Left ventricle myocardium superior (tissue), 1 donor: Measurements from ENCODE around the gene LIME1. TPM values are rescaled to one million over a fixed set of nuclear protein-coding genes. Genes with fewer than 3 reads are reported as not detected.

Source experiments
- ATAC-seq: fragments of 200-7000 bp; cut with Tn5 transposase; one replicate; pipeline ENCODE4 v1.9.1; 2020; ENCODE audit warnings: mild to moderate bottlenecking, moderate library complexity
- DNase-seq: peaks from one replicate; pipeline ENCODE4 v3.0.0-alpha.2; 2020
- intact Hi-C: fragments of 100-400 bp; cut with micrococcal nuclease; formaldehyde crosslinking; loops from one replicate; pipeline ENCODE4 v1.11.0; 2022
- long read RNA-seq: library from polyadenylated mRNA; unstranded; transcript quantifications from one replicate; pipeline ENCODE4 v2.0.0, GENCODE V29; 2021
- total RNA-seq: library from RNA; stranded (reverse); fragmentation: NEBNext Ultra II Directional; extraction: Animal tissue kit (Norgen Biotek cat#: 25700); gene quantifications from one replicate; pipeline ENCODE4 v1.2.1, GENCODE V29; 2021
- donor health status: DM: no; HTN: yes; CAD: no; lungs with severe emphysema.

The LIME1 gene
- total RNA-seq: 2.7 TPM
- long read RNA-seq, partial matches to known transcripts: 0 of 1 reads
- long read RNA-seq, other reads (novel, unspliced or antisense): 0 of 1 reads

DNA sequence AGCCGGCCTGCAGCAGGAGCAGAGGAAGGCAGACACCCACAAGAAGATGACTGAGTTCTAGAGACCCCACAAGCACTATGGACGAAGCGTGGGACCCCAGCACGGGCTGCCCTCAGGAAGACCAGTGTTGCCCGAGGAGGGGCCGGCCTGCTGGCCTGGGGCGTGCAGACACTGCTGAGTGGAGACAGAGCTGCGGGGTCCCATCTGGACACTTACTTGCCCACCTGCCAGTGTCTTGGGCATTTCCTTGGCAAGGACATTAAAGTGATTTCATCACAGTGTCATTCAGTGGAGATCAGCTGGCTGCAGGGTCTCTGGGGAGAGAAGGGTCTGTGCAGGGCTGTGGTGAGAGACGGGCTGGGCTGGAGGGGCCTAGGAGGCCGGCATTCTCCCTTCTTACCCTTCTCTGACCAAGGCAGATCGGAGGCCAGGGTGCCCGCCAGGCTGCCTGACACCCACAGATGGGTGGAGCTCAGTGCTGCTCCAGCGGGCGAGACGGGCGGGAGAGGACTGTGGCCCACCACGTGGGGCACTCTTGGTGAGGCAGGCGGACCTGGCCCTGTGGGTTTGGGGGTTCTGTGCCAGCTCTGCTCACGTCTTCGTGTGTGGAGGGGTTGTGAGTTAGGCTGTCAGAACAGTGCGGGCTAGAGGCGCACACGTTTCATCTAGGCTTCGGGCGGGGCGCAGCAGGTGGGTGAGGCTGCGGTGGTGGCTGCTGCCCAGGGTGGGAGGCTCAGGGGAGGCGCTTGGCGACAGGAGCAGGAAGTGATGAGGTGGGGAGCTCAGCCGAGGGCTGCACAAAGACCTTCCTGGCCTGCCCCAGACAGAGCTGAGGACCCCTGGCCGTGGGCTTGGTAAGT, at the start of gene LIME1:
LIME1 (plus strand) TSS at position 806 of the 860 bp plus-strand sequence. CDS start 886 bp downstream, outside the sequence.
- intact Hi-C loops: no loop called here
- ATAC-seq (no peak), DNase-seq (peak; percentile 45)

GRCh38 chr20:63687419-63688178, 48.9 kb upstream of the LIME1 start:
- ATAC-seq (no peak), DNase-seq (no peak)
- intact Hi-C loops: no loop called here

DNA sequence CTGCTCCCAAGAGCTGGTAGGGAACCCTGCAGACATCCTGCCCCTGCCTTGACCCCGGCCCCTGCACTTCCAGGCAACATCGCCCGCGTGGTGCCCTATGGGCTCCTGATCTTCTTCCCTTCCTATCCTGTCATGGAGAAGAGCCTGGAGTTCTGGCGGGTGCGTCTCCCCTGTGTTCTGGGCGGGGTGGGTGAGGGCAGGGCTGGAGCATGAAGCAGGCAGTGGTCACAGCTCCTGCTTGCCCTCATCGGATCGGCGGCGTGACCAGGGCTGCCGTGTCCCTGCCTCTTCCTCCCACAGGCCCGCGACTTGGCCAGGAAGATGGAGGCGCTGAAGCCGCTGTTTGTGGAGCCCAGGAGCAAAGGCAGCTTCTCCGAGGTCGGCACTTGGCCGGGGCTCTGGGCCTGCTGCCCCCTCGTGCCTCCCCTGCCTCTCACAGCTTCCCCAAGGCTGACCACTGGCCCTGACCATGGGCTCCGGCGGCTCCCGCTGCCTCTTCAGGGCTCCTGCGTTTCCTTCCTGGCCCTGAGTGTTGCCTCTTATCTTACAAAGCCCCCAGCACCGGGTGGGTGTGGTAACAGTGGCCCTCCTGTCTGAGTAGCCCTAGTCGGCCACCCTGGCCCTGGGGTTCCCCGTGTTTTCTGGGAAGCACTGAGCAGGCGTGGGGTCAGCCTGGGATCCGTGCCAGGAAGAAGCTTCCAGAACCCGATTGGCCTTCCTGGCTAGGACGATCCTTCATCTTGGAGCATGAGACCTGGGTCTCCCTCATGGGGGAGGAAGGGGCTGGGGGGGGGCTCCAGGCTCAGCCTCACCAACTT, 48.0 kb upstream of the LIME1 start:
- ATAC-seq: no peak
- DNase-seq: peak; percentile 40
- intact Hi-C loops: no loop called here

DNA sequence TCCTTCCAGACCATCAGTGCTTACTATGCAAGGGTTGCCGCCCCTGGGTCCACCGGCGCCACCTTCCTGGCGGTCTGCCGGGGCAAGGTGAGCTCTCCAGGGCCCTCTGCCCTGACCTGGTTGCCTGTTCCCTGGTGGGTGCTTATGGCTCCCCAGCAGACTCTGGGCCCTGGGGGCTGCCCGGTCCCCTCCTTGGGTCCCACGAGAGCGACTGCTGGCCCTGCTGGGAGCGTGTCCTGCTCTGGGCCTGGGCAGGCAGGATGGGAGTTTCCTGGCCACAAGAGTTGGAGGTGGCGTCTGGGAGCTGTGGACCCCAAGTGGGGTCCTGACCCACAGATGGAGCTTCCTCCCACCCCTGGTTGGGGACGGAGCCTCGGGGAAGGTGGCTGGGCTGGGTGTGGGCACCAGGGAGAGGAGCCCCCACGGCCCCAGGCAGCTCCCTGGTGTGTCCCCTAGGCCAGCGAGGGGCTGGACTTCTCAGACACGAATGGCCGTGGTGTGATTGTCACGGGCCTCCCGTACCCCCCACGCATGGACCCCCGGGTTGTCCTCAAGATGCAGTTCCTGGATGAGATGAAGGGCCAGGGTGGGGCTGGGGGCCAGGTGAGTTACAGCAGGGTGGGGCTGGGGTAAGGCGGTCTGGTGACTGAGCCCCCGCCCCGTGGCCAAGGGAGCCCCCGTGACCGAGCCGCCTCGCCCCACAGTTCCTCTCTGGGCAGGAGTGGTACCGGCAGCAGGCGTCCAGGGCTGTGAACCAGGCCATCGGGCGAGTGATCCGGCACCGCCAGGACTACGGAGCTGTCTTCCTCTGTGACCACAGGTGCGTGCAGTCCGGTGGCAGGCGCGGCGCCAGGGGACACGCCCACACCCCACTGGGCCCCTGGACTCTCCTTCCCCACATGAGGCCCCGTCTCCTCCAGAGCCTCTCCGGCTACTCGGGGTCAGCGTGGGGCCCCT, 47.1 kb upstream of the LIME1 start:
- DNase-seq (peak; percentile 38), ATAC-seq (no peak)
- intact Hi-C loops: no loop called here

GRCh38 chr20:63690003-63690897, 46.2 kb upstream of the LIME1 start:
- ATAC-seq: no peak
- intact Hi-C loops: no loop called here
- peak; percentile 23 for DNase-seq

- intact Hi-C loops: no loop called here
- DNase-seq: peak; percentile 29
- ATAC-seq: no peak
Measured at GRCh38 chr20:63690898-63691710, 45.4 kb upstream of the LIME1 start.

DNA sequence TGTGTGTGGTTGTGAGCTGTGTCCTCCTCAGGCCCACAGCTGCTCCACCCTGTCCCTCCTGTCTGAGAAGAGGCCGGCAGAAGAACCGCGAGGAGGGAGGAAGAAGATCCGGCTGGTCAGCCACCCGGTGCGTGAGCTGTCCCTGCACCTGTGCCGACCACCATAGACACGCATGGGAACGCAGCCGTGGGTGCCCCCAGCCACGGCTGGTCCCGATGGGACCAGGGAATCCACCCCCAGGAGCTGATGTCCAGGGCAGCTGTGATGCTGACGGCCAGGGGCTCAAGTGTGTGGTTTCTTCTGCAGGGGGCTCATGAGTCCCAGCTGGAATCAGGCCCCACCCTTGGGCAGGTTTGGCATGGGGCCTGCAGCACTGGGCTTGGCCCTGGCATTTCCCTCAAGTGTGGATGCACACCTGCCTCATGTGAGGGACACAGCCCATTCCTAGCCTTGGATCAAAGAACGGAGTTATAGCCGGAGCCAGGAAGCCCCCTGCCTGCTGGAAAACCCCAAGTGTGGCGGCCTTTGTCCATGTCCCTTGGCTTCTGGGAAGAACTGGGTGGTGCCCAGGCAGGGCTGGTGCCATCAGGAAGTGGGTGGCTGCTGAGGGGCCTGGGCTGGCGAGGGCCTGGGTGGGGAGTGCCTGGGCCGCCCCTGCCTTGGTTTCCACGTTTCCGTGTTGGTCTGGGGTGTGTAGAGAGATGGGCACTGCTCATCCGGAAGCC, 44.6 kb upstream of the LIME1 start:
- intact Hi-C loops: no loop called here
- ATAC-seq (no peak), DNase-seq (peak; percentile 31)

DNA sequence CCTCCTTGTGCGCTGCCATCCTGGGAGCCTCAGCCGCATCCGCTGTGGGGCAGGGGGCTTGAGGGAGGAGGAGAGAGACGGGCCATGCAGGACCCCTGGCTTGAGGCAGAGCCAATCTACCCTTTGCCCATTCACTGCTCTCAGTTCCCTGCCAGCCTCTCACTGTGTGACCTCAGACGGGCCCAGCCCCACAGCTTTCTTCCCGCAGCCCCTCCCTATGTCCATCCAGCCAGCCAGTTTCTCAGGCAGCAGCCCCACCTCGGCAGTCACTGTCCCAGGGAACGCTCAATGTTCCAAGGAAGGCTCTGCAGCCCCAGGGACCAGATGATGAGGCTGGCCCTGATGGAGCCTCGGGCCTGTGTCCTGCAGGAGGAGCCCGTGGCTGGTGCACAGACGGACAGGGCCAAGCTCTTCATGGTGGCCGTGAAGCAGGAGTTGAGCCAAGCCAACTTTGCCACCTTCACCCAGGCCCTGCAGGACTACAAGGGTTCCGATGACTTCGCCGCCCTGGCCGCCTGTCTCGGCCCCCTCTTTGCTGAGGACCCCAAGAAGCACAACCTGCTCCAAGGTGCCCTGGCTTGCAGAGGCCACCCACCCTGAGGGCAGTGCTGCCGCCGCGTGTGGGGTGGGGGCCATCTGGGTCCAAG, 43.9 kb upstream of the LIME1 start:
- intact Hi-C loops: no loop called here
- ATAC-seq: no peak
- peak; percentile 40 for DNase-seq

GRCh38 chr20:63693083-63693732, 43.3 kb upstream of the LIME1 start:
- ATAC-seq: no peak
- intact Hi-C loops: no loop called here
- peak; percentile 27 for DNase-seq

DNA sequence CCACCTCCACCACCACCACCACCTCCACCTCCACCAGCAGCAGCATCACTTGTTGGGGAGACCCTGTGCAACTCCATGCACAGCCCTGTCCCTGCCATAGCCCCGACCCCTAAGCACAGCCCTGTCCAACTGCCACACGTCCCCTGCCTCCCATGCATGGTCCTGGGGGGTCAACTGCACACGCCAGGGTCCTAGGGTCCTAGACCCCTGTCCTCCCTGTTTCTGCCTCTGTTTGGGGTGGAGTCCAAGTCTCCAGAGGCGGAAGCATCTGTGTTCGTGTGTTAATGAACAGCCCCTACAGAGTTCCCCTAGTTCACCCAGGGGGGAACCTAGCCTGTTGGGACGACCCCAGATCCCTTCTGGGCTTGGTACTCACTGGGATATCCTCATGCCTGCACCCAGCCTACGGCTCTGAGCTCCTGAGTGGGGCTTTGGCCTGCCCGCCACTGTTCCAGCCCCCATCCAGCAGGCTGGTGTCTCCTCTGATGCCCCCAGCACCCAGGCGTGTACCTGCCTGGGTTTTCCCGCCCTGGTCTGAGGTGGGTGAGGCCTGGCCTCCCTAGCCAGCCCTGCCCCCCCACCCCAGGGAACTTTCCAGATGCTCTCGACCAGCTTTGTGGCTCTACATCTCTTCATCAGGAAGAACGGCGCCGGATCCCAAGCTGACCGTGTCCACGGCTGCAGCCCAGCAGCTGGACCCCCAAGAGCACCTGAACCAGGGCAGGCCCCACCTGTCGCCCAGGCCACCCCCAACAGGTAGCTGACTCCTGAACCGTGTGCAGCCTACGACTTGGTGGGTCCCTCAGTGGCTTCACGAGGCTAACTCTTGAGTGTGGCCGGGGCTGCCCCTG, 42.5 kb upstream of the LIME1 start:
- ATAC-seq (no peak), DNase-seq (peak; percentile 31)
- intact Hi-C loops: no loop called here

DNA sequence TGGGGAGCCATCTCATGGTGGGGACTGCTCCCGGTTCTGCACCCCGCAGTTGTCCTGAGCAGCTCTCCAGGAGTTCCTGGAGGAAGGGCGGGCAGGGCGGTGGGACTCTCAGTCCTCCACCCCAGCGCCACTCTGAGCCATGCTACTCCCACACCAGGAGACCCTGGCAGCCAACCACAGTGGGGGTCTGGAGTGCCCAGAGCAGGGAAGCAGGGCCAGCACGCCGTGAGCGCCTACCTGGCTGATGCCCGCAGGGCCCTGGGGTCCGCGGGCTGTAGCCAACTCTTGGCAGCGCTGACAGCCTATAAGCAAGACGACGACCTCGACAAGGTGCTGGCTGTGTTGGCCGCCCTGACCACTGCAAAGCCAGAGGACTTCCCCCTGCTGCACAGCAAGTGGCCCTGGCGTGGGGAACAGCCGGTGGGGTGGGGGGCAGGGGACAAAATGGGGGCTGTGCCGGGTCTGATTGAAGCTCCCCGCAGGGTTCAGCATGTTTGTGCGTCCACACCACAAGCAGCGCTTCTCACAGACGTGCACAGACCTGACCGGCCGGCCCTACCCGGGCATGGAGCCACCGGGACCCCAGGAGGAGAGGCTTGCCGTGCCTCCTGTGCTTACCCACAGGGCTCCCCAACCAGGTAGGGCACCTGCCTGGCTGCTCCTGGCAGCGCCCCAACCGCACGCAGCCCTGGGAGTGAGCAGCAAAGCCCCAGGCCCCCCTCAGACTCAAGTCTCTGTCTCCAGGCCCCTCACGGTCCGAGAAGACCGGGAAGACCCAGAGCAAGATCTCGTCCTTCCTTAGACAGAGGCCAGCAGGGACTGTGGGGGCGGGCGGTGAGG, 41.7 kb upstream of the LIME1 start:
- ATAC-seq (no peak), DNase-seq (peak; percentile 28)
- intact Hi-C loops: no loop called here

- ATAC-seq: peak; percentile 79
- intact Hi-C loops: no loop called here
- peak; percentile 91 for DNase-seq
Measured at GRCh38 chr20:63695424-63696305, 40.8 kb upstream of the LIME1 start.
